HG03025 (cell line): ENCODE results near the gene ZBTB7C.

Experiments used
- ATAC-seq: cut with Tn5 transposase; IDR thresholded peaks from one replicate; pipeline ENCODE4 v1.9.1; 2021; ENCODE audit warnings: mild to moderate bottlenecking, moderate library complexity; ENCODE audit not compliant: unreplicated experiment, low FRiP score

Gene ZBTB7C

DNA sequence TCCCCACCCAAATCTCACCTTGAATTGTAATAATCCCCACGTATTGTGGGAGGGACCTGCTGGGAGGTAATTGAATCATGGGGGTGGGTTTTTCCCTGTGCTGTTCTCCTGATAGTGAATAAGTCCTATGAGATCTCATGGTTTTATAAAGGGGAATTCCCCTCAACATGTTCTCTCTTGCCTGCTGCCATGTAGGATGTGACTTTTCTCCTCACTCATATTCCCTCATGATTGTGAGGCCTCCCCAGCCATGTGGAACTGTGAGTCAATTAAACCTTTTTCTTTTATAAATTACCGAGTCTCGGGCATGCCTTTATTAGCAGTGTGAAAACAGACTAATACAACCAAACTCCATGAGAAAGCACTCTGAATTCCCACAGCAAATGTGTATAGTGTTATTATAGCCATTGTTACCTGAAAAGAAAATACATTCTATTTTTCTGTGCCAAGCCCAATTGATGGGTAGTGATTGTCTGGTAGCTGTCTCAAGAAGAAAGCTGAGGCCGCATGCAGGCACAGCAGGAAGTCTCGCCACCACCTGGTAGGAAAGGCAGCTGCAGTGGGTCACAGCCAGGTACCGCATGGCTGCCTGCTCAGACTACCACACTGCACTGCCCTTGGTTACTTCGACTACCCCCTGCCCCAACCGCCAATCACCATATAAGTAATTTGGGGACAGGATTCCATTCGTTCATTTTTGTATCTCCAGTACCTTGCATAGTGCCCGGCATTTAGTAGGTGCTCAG, 10.3 kb upstream of the ZBTB7C start:
- no peak for ATAC-seq

DNA sequence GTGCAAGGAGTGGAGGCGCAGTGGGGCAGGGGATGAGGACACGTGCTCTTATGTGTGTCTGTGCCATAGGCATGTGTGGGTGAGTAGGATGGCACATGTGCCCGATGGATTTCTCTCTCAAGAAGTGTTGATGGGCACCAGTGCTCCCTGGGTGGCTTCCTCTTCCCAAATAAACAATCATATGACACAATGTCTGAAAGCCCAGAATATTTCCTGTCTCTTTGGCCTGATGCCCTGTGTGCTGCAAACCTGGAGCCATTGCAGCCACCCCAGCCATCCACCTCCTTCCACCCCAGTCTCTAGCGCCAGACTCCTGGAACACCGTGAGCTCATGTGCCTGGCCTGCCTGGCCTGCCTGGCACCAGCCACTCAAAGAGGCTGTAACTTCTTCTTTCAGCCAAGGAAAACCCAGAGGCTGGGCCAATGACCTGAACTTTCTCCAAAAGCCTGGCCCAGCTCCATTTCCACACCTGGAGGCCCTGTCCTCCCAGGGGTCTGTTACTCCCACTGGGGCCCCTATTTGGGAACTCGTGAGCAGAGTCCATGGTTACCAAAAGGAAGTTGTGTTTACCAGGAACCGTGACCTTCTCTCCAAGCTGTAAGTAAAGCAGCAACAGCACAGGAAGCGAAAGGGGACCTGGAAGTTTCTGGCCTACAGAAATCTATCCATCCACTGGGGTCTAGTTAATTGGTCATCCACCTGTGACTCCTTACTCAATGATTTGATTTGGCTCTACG, 9.5 kb upstream of the ZBTB7C start:
- no peak for ATAC-seq

DNA sequence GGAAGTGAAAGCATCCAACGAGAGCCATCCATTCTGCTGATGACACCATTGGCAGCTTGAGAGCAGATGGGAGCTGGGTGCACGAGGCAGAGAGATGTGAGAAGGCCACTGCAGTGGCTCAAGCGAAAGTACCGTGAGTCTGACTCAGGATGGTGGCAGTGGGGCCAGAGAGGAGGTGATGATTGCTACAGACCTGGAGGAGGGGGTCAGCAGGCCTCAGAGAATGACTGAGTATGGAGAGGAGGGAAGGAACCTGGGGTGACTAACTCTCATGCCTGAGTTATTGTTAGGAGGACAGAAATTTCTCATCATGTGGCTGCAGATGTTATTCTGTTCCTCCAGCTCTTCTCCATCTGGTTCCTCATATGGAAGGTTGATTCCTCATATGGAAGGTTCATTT, 8.8 kb upstream of the ZBTB7C start:
- ATAC-seq, result no peak

DNA sequence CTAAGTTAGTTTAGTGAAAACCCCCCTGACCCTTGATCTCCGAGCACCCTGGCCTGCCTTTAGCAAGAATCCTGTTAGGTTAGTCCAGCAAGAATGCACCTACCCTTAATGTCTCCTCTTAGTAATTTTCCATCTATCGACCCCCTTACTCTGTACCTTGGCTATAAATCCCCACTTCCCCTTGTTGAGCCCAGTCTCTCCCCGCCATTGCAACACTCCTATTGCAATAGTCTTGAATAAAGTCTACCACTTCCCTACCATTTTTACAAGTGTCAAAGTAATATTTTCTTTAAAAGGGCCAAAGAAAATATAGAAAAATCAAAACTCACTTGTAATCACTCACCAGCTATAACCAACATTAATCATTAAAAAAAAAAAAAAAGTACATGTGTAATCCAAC, 4.2 kb upstream of the ZBTB7C start:
- ATAC-seq, result no peak

DNA sequence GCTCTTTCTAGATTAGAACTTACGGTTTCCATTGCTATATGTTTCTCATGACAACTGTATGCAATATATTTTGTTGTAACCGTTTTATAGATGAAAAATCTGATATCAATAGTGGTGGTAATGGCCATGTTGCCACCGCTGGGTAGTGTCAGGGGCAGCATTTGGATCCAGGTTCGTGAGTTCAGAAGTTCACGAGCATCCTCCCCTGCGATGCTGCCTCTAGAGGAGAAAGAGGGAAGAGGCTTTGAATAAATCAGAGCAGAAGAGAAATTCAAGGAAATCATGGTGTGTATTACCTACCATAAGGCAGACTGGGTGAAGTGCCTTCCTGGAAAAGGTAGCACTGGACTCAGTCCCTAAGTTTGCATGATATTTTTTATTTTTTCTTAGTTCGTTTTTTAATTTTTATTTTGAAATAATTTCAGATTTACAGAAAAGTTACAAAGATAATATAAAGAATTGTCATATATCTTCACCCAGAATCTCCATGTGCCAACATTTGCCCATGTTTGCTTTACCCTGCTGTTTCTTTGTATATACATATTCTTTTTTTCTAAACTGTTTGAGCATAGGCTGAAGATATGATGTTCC, 3.3 kb upstream of the ZBTB7C start:
- ATAC-seq, result no peak

DNA sequence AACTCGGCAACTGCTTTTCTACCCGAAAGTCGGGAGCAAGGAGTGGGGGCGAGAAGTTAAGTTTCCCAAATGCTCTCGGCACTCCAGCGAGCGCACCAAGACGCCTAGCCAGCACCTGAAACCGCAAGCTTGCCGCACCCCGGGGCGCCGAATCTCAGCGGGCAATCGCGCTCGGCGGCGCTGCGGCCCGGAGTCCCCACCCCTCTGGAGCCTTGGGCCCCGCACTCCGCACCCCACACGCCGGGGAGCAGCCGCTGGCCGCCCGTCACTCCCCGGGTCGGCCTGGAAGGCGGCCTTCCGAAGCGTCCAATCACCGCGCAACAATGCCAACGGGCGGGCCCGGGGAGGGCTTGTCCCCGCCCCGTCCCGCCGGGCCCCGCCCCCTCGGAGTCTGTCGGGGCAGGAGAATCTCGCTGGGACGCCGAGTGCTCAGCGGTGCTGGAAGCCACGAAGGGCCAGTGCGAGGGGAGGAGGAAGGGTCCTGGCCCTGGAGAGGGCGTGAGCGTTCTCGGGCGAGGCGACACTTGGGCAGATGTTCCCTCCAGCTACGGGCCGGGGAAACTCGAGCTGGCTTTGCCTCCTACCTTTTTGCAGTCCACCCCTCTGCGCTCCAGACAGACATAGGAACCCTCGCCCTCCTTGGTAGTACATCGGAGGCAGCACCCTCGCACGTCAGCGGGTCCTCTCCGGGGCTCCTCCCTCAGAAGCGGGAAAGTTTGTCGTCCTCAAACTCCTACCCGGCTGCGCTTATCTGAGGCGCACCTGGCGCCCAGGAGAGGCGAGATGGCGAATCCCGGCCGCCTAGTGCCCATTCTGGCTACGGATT, 1.1 kb upstream of the ZBTB7C start:
- ATAC-seq, result peak; percentile 91

DNA sequence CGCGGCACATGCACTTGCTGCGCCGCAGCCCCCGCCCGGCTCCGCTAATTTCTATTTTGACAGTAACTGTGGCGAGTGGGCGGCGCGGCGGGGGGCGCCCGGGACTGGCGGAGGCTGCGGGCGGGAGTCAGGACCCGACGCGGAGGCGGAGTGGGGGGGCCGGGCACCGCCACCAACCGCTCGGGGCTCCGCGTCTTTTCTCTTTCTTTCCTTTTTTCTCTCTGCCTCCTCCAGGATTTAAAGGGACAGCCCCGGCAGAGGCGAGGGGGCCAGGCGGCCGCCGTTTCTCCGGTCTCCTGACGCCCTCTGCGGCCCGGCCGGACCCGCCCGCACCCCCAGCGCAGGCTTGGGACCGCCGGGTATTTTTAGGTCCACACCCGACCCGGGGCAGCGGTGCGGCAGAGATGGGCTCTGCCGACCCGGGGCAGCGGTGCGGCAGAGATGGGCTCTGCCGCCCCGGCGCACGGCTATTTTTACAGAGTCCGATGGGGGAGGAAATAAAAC, 460 bp upstream of the ZBTB7C start:
- ATAC-seq, result peak; percentile 19

DNA sequence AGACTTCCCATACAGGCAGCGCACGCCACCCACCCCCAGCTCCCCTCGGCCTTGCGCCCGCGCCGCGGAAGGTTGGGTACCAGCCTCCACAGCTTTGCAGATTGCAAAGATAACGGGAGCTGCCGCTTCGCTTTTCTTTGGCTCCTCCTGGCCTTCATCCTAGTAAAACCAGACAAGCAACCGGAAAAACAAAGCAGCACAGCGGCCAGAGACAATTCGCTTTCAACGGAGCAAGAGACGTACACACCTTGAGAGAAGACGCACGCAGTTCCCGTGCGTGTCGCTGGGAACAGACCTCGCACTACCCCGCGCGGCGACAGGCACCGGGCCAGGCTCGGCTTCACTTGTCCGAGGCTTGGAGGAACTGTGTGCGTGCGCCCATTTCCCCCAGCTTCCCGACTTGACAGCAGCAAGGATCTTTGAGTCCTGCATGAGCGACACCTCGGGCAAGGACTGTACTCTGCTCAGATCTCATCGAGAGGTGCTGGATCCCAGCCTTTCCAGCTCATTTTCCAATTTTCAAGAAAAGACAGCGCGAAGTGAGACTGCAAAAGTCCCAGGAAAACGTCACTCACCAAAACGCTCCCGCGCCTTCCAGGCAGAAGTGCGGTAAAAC, 964 bp downstream of the ZBTB7C start:
- ATAC-seq, result no peak

DNA sequence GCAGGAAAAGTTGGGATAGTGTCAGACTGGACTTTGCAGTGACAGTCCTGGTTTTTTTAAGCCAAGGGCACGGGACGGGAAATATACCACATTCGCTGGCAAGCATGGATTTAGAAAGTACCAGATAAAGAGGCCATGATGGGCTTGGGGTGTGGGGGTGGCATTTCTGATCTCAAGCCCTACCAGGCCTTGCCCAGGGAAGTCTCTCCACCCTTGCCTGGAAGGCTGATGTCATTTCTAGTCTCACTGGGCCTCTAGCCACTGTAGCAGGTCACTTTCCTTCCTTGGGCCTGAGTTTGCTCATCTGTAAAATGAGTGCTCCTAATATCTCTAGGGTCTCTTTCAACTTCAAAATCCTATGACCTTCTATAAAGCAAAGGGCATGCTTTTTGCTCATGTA, 1.8 kb downstream of the ZBTB7C start:
- no peak for ATAC-seq

DNA sequence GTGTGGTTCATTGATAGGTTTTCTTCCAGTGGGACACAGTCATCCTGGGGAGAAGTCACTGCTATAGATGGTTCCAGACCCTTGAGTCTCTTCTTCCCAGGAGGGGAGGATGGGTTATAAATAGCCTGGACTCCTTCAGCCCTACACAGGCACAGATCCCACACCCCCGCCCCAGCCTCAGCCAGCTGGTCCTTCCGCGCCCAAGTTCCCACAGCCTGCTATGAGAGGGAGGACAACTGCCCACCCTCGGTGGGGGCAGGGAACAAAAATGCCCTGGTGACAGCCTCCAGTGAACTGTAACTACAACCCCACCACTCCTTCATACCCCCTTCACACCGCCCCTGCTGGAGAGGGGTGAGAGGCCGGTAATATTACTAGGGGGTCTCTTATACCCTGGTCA, 3.2 kb downstream of the ZBTB7C start:
- no peak for ATAC-seq

DNA sequence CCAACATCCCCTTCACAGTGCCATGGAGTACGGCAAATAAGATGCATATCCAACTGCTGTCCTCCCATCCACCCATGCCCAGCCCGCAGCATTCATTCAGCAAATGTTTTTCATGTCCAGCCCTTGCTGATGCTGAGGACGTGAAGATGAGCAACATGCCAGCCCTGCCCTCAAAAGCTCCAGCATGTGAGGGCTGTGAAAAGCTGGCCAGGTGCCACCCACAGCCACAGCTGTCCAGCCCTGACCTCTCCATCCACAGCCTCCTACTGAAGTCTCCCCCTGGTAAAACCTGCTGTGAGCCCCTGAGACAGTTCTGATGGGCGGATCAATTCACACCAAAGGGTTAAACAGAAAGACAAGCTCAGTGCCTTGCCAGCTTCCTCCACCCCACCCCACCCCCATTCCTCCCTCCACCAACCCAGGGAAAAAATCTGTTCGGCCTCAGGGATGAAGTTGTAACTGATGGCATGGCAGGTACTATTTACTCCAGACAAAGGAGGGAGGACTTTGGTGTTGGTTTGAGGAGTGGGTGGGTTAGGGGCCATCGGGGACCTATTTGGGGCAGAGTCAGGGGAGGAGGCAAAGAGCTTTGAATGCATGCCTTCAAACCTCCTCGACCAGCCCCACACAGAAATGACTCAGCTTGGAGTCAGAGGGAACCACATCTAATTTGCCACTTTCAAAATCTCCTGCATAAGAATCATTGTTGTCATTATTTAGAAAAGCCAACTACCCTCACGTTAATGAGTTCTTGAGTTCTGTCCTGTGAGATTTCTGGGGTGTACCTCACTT, 4.3 kb downstream of the ZBTB7C start:
- no peak for ATAC-seq

DNA sequence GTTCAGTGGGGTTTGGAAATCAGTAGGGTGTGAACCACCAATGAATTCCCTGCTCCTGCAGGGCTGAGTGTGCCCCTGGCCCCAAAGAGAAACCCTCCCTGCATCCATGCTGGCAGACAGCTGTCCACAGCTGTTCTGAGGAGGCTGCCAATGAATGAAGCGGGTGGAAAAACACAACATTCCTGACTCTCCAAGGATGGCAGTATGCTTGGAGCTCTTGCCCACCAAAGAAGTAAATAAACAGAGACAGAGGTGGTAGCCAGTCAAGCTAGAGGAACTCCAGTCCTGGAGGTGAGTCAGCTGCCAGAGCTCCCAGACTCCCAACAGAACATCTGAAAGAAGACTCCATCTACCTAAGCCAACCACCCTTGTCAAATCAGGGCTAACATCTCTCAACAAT, 6.2 kb downstream of the ZBTB7C start:
- ATAC-seq, result no peak

DNA sequence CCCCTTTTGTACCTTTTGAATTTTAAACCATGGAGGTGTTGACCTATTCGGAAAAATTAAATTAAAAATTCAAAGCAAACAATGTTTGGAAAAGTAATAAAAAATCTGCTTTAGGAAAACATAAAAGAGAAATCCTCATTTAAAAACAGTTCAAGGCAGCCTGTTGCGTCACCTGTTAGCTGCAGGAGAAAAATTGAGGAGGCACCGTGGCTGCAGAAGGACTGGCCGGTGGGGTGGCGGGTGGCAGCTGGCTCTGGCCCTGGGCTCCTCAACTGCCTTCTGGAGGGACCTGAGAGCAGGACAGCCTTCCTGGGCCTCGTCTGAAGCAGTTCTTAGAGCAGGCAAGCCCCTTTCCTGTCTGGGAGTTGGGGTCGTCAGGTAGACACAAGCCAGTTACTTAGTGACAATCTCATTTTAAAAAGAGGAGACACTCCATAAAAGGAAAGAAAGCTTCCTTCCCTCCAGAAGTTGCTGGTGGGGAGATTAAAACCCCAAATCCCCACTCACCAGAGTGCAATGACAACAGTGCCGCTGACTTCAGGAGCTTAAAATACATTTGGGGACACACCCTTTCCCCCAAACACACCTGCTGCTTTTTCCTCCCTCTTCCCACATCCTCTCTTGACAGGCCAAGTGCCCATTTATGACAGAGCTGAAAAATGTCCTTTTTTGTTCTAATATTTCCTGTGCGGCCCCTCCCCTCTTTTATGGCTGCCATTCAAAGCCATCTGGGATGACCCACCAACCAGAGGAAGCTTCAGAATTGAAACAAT, 9.7 kb downstream of the ZBTB7C start:
- ATAC-seq, result no peak

DNA sequence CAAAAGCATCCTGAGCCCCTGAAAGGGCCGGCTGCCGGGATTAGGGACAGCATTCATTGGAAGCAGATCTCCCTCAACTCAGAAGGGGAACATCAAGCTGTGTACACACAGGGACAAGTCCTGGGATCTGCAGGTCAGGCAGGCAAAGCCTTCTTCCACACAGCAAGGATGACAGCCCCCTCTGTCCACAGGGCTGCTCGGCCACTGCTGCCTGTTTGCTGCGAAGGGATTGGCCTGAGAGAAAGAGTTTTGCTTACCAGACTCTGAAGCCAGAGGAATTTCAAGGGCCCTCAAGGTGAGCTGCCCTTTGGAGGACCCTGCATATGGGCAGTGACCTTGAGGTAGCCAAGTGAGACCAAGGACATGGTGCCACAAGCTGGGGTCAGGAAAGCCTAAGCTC, 11.1 kb downstream of the ZBTB7C start:
- no peak for ATAC-seq

DNA sequence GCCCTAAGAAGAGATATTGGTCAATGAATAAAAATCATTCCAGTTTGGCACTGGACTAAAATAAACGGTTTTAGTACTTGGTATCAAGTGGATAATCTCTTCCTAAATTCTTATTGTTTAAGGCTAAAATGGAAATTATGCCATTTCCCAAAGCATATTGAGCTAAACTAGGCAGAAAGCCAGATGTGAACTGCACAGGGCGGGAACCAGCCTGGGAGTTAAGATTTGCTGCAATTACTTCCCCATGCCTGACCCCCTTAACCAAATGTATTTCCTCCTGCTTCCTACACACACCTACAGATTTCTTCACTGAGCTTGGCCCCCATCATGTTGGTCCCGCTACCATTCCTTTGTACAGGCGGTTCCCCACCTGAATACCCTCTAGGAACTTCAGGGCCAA, 12.2 kb downstream of the ZBTB7C start:
- no peak for ATAC-seq

DNA sequence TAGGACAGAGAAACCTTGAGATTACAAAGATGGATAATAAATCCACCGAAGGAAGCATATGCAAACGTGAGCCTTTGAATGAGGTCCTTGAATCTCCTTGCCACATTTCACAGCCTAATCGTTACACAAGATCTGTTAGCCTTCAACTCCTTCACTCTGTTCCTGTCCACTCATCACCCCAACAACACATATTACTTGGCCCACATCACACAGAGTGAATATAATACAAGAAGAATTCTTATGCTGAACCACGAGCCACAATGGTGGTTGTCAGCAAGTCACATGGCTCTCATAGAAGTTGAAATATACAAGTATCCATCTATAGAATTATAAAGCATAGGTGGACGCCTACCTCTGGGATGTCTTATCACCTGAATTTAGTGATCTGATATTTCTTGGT, 12.6 kb downstream of the ZBTB7C start:
- ATAC-seq, result no peak

DNA sequence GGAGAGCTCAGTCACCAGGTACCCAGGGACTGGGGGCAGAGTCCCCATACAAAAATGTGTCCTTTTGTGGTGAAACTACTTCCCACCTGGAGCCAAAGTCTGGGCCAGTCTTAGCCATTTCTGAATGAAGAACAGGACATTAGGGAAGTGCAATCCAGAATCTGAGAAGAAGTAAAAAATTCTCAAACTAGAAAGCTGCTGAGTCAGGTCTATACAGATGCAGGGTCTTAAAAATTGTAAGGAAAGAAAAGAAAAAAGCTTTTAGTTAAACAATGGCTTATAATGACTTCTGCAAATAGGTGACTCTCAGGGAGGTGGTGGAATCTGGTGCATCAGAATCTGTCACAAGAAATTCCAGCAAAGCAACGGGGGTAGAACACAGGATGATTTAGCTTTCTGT, 13.5 kb downstream of the ZBTB7C start:
- ATAC-seq, result no peak

DNA sequence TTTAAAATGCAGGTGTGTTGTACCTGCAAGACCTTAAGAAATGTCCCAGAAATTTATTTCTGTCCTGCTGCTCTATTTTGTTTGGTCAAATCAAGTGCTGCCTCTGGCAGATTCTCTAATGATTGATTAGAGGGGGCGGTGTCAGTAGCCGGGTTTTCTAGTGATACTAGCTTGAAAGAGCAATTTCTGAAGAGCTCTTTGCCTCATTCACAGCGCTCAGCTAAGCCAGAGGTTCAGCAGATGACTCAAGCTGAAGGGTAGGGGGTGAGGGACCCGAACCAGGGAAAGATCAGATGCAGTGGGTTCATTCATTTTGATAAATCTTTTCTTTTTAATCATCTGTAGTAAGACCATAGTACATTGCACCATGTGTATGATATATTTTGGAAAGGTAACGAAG, 15.0 kb downstream of the ZBTB7C start:
- ATAC-seq, result no peak

DNA sequence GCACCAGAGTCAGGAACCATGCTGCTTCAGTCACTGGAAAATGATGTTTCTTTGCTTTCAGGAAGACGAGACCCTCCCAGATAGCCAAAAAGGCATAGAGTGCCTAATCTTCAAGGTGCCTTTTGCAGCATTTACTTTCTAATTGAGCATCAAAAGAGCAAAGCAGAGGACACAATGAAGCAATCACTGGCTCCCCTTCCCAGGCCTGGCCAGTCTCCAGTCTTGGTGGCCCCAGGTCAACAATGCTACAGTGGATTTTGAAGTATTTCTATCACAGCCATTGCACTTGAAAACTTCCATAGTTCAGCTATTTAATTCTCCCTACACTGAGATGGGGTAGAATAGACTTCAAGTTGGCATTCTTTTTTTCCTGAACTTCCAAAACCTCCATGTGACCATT, 15.4 kb downstream of the ZBTB7C start:
- ATAC-seq, result no peak
